ENCODE results near the gene ZNF546.
"Not testable (repeated sequence)": the region's sequence is repeated elsewhere in the genome, so short reads cannot be mapped to it uniquely, and the experiment has no call there.

The ZNF546 gene

DNA sequence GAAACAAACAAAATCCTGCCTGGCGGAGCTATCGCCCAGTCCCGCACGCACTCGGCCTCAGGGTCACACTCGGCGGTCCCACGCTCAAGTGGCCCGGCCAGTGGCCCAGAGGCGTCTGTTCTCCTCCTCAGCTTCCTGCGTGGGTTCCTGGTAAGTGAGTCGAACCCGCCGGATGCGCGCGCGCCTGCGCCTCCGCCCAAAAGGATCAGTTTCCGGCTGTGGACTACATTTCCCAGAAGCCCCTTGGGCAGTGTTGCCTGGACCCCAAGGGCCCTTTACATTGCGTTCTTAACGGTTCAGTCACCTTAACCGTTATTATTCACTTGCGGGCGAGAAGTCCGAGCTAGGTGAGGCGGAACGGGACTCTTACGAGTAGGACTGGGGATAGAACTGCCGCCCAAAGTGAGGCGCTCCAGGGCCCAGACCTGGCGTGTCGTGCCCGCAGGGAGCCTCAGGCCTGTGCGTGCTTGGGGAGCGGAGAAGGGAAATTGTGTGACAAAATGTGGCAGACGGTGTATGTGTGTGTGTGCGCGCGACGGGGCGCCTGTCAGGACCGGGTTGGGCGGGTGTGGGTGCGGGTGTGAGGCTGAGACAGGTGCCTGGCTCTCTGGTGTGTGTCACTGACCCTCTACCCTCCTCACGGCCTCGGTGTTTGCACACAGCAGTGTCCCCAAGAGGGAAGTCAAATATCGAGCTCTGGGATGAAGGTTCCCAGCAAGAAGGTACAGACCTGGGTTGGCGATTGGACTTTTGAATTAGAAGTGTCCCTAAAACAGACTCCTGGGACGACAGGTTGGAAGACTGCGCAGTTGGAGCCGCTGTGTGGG, at the start of gene ZNF546:
Gene ZNF546 (plus strand): TSS at position 250 of the 827 bp plus-strand sequence. CDS start 1,267 bp downstream, outside the sequence.
- DNase-seq (ENCODE audit: low spot score), result peak; percentile 94

DNA sequence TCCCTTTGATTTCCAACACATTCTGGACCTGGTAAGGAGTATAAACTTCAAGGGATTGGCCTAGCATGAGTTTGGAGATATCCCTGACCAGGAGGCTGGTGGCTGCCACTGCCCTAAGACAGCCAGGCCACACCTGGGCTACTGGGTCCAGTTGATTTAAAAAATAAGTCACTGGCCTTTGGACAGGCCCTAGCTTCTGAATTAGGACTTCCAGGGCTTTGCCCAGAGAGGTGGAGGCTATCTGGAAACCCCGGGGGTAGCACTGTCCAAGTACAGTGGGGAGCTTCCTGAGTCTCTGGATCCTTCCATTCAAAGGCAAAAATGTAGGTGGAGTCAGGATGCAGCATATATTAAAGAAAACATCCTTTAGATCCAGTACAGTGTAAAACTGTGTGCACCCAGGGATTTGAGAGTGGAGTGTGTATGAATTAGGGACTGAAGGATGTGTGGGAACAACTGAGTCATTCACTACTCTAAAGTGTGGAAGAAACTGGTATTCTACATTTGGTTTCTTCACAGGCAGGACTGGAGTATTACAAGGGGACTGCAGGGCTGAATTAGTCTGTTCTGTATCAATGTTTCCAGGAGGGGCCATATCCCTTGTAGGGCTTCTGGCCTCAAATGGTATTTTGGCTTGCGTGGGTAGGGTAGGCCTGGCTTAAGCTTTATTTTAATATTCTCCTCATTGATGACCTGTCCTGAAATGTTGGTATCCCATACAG, 47.7 kb upstream of the ZNF546 start:
- DNase-seq (ENCODE audit: low spot score), result no peak

DNA sequence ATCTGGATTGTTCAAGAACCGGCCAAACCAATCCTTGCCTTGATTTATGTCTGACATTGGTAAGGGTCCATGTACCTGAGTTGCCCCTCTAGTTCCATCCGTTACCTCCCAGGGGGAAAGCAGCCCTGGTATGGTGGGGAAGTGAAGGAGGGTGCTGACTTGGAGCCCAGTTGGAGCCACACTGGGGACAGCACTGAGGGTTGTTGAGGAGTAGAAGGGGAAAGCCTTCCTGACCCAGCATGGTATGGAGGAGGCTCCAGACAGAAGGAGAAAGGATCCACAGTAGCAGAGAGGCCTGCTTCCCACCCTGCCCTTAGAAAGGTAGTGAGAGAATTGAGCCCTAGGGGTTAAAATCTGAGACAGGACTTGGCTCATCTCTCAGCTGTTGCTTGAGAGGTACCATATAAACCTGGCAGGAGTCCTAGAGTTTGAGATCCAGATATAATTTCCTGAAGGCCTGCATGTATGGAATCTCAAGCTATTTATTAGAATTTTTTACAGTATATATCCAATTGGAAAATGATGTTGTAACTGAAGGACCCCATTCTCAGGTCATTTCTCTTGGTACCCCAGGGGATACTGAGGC, 45.7 kb upstream of the ZNF546 start:
- no peak for DNase-seq (ENCODE audit: low spot score)

DNA sequence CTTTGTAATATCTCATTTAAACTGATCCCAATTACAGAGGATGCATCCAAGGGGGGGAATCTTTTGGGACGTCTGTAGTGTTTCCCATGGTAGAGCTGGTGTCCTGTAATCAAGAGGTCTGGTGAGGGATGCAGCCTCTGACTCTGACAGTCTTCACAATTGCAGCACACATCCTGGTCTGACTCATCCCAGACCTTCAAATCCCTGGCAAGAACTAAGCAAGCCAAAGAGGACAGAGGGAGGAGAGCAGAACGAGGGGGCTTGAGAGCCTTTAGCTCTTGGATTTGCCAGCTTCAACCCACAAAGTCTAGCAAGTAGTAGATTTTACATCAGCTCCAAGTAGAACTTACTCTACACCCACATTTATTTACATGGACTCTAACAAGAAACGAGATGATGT, 45.2 kb upstream of the ZNF546 start:
- no peak for DNase-seq (ENCODE audit: low spot score)

DNA sequence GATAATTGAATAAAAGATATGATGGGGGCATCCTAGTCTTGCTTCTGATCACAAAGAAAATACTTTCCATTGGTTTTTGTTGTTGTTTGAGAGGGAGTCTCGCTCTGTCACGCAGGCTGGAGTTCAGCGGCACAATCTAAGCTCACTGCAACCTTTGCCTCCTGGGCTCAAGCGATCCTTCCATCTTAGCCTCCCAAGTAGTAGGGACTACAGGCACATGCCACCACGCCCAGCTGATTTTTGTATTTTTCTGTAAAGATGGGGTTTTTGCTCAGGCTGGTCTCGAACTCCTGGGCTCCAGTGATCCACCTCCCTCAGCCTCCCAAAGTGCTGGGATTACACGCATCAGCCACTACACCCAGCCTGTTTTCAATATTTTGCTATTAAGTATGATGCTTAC, 42.9 kb upstream of the ZNF546 start:
- DNase-seq (ENCODE audit: low spot score), result no peak

DNA sequence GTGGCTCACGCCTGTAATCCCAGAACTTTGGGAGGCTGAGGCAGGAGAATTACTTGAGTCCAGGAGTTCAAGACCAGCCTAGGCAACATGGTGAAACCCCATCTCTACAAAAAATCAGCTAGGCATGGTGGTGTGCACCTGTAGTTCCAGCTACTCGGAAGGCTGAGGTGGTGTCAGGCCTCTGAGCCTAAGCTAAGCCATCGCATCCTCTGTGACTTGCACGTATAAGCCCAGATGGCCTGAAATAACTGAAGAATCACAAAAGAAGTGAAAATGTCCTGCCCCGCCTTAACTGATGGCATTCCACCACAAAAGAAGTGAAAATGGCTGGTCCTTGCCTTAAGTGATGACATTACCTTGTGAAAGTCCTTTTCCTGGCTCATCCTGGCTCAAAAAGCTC, 39.0 kb upstream of the ZNF546 start:
- not testable (repeated sequence) for DNase-seq (ENCODE audit: low spot score)

DNA sequence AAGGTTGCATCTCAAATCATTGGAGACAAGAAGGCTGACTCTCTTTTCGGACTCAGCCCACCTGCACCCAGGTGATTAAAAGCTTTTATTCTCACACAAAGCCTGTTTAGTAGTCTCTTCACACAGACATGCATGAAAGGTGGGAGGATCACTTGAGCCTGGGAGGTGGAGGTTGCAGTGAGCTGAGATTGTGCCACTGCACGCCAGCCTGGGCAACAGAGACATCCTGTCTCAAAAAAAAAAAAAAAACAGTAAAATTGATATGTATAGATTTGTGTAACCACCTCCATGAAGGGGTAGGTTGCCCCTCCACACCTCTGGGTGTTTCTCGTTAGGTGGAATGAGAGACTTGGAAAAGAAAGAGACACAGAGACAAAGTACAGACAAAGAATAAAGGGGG, 37.9 kb upstream of the ZNF546 start:
- DNase-seq (ENCODE audit: low spot score), result not testable (repeated sequence)

DNA sequence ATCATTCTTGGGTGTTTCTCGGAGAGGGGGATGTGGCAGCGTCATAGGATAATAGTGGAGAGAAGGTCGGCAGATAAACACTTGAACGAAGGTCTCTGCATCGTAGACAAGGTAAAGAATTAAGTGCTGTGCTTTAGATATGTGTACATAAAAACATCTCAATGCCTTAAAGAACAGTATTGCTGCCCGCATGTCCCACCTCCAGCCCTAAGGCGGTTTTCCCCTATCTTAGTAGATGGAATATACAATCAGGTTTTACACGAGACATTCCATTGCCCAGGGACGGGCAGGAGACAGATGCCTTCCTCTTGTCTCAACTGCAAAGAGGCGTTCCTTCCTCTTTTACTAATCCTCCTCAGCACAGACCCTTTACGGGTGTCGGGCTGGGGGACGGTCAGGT, 37.5 kb upstream of the ZNF546 start:
- not testable (repeated sequence) for DNase-seq (ENCODE audit: low spot score)

DNA sequence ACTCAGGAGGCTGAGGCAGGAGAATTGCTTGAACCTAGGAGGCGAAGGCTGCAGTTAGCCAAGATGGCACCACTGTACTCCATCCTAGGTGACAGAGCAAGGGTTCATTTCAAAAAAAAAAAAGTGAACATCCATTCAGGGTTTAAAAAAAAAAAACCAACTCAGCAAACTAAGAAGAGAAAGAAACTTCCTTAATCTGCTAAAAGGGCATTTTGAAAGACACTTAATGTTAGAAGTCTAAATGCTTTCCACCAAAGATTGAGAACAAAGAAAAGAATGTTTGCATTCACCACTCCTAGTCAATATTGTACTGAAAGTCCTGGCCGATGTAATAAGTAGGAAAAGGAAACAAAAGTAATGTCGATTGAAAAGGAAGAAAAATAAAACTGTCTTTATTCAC, 33.0 kb upstream of the ZNF546 start:
- no peak for DNase-seq (ENCODE audit: low spot score)

DNA sequence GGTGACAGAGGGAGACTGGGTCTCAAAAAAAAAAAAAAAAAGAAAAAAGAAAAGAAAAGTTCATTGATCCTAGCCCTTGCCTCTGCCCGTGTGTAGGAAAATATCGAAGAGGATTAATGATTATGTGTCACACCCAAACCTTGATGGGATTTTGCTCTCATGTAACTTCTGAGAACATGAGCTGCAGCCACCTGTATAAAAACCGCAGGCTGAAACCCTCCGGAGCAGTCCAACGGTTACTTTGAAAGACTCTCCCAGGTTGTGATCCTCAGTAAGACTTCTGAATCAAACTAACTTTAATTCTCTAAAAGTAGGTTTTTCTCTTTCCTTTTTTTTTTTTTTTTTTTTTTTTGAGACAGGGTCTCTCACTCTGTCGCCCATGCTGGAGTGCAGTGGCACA, 30.2 kb upstream of the ZNF546 start:
- DNase-seq (ENCODE audit: low spot score), result no peak

DNA sequence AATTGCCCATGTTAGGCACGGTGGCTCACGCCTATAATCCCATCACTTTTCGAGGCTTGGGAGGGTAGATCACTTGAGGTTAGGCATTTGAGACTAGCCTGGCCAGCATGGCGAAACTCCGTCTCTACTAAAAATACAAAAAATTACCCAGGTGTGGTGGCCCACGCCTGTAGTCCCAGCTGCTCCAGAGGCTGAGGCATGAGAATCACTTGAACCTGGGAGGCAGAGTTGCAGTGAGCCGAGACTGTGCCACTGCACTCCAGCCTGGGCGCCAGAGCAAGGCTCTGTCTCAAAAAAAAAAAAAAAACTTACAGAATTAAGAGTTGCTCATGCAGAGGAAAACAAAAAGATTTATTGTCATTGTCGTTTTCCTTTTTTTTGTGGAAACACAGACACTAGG, 29.3 kb upstream of the ZNF546 start:
- DNase-seq (ENCODE audit: low spot score), result no peak

DNA sequence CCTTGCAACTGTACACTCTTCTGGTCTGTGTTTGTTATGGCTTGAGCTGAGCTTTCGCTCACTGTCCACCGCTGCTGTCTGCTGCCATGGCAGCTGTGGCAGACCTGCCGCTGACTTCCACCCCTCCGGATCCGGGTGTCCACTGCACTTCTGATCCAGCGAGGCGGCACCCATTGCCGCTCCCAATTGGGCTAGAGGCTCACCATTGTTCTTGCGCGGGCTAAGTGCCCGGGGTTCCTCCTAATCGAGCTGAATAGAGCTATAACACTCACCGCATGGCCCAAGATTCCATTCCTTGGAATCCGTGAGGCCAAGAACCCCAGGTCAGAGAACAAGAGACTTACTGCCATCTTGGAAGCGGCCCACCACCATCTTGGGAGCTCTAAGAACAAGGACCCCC, 28.1 kb upstream of the ZNF546 start:
- no peak for DNase-seq (ENCODE audit: low spot score)

DNA sequence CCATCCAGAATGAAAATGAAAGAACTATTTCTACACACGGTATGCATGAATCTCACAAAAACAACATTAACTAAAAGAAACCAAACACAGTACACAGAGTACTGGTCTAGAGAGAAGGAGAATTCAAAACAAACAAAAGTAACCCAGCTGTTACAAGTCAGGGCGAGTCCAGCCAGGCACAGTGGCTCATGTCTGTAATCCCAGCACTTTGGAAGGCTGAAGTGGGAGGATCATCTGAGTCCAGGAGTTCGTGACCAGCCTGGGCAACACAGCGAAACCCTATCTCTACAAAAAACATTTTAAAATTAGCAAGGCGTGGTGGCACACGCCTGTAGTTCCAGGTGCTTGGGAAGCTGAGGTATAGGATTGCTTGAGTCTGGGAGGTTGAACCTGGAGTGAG, 27.6 kb upstream of the ZNF546 start:
- no peak for DNase-seq (ENCODE audit: low spot score)

DNA sequence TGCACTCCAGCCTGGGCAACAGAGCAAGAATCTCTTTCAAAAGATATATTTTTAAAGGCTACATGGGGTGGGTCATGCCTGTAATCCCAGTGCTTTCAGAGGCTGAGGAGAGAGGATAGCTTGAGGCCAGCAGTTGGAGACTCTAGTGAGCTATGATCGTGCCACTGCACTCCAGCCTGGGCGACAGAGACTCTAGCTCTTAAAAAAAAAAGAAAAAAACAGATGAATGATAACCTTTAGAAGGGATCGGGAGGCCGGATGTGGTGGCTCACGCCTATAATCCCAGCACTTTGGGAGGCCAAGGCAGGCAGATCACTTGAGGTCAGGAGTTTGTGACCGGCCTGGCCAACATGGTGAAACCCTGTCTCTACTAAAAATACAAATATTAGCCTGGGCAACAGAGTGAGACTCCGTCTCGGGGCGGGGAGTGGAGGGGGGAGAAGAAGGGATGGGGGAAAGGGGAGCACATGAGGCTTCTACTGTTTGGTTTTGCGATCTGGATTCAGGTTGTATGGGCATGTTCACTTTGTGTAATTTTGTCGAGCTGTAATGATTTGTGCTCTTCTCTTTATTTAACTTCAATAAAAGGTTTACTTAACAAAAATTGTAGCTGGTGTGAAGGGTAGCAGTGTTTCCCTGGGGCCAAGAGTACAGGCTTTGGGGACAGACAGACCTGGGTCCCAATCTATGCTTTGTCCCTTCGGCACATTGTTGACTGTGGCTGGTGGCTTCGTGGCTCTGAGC, 27.0 kb upstream of the ZNF546 start:
- DNase-seq (ENCODE audit: low spot score), result no peak

DNA sequence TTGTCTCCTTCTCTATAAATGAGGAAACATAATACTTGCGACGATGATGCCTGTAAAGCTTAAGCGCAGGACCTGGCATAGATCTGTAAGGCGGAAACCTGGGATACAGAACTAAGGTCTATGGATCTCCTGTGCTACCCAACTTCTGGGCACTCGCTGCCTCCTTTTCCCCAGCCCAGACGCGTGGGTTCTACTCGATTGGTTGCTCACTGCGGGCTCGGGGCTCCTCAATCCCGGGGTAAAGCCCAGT, 26.5 kb upstream of the ZNF546 start:
- DNase-seq (ENCODE audit: low spot score), result peak; percentile 70

DNA sequence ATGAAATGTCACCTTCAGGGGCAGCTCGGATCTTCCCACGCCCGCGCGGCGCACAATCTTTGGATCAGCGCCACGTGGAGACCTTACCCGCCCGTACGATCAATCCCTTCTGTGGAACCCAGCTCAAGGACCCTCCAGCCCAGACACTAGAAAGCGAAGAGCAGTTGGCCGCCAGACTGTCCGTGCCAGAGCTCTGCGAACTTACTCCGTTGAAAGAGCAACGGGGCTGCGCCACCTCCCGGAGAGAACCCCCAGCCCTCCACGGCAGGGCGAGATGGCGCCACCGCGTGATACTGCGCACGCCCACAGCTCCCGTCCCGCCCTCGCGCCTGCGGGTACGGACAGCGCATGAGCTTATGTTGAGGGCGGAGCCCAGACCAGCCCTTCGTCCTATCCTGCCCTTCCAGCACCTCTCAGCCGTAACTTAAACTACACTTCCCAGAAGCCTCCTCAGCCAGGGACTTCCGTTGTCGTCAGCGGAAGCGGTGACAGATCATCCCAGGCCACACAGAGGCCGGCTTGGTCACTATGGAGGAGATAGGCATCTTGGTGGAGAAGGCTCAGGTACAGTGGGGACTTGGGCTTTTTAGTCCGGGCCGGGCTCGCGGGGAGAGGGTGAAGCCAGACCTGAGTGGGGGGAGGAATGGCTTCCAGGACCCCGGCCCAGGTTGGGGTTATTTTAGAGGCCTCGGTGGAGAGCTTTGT, 26.0 kb upstream of the ZNF546 start, which contains the start of gene PSMC4:
Gene PSMC4 (plus strand): TSS at position 491 of the 705 bp plus-strand sequence. CDS start 38 bp downstream, at position 529.
- peak; percentile 100 for DNase-seq (ENCODE audit: low spot score)

DNA sequence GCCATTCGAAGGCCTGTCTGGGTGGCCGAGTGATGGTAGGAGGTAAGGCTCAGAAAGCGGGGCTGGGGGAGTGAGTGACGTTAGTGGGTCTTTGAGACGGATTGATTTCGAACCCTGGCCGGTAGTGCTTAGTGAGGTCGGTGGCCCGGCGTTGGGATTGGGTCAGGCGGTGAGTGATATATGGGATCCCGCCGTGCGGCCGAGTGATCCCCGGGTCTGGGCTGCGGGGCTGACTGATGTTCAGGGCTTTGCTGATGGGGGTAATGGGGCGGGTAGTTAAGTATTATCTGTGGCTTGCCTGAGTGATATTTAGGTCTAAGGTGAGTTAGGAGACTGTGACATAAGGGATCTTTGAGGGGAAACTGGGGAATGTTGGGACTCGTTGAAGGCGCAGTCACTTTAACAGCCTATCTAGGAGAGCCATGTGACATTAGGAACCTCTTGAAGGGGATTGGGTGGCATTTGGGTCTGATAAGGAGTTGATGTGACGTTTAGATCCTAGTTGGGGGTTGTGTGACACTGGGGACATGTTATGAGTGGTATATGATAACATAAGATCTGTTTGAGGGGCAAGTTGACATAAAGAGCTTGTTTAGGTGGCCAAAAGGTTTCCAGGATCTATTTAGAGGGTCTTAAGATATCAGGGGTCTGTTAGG, 25.4 kb upstream of the ZNF546 start:
- DNase-seq (ENCODE audit: low spot score), result no peak

DNA sequence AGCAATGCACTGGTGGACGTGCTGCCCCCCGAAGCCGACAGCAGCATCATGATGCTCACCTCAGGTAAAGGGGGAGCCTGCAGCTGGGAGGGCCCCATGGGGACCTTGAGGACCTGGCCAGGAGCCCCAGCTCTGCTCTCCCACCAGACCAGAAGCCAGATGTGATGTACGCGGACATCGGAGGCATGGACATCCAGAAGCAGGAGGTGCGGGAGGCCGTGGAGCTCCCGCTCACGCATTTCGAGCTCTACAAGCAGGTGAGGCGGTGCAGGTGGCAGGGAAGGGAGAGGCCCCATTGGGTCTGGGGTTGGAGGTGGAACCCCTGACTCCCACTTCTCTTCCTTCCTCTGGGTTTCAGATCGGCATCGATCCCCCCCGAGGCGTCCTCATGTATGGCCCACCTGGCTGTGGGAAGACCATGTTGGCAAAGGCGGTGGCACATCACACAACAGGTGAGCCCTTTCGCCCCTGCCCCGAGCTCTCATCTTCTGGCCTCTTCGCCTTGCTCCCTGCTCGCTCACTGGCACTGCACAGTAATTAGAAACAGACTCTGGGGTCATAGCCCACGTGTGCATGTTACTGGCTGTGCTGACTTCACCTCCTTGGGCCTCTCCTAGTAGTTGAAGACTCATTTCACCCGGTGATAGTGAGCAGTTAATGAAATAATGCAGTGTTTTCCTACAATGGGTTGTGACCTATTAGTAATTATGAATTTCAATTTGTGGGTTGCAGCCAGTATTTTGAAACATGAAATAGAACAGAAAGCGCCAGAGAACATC, 22.3 kb upstream of the ZNF546 start:
- DNase-seq (ENCODE audit: low spot score), result no peak

DNA sequence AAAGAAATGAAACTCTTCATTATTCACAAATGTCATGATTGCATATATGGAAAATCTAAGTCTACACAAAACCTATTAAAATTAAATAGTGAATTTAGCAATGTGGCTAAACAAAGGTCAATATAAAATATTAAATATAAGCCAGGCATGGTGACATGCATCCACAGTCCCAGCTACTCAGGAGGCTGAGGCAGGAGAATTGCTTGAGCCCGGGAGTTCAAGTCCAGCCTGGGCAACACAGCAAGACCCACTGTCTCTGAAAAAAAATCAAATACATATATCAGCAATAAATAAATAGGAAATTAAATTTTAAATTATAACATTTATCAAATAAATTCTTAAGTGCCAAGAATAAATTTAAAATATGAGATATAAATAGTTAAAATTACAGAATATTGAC, 14.0 kb upstream of the ZNF546 start:
- no peak for DNase-seq (ENCODE audit: low spot score)

DNA sequence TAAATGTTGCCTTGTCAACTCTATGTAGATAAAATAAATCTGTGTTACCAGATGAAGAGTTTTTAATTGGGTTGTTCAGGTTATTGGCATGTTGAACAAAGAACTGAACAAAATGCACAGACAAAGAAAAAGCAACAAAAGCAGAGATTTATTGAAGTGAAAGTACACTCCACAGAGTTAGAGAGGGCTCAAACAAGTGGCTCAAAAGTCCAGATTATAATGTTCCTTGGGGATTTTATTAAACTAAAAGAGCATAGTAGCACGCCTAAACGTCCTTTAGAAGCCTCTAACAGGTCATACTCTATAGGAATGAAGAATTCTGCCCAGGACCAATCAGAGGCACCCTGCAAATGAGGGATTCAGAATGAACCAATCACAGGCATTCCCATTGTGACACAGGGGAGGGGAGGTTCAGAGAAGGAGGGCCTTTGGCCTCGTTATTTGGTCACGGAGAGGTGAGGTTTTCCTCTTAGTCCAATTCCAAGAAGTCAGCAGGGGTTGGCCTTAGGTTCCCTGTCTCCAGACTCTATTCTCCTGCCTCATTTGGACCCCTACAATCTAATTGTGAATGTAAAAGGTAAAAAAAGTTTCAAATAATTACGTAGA, 13.1 kb upstream of the ZNF546 start:
- no peak for DNase-seq (ENCODE audit: low spot score)

Measured in SW480 (cell line).